ENCODE results near the gene PRRX1.

The PRRX1 gene

GRCh38 chr1:170680428-170680827 is 16.5 kb downstream of the PRRX1 start:
- ChIA-PET POLR2A (no interaction called here), CTCF (interaction anchor here (1.6 kb wide), 1 partner anchor 9 kb away, joined by 6 read pairs; no protein-coding TSS in a partner anchor)
- DNase-seq (ENCODE audit: extremely low spot score), result no peak
- TF ChIP-seq SUZ12 (IDR thresholded peaks at IDR 0.05) (no peak), HDGF (IDR thresholded peaks at IDR 0.05; ENCODE audit: borderline replicate concordance) (no peak), FOXM1 (IDR thresholded peaks at IDR 0.05; ENCODE audit: borderline replicate concordance) (no peak), ARNT (IDR thresholded peaks at IDR 0.05) (no peak), FOXA1 (IDR thresholded peaks at IDR 0.05) (no peak), BHLHE40 (IDR thresholded peaks at IDR 0.05; ENCODE audit: borderline replicate concordance) (no peak), SP1 (IDR thresholded peaks at IDR 0.05) (no peak), TARDBP (IDR thresholded peaks at IDR 0.05) (no peak), FOXK2 (IDR thresholded peaks at IDR 0.05) (no peak), L3MBTL2 (conservative IDR thresholded peaks at IDR 0.05) (no peak)

DNA sequence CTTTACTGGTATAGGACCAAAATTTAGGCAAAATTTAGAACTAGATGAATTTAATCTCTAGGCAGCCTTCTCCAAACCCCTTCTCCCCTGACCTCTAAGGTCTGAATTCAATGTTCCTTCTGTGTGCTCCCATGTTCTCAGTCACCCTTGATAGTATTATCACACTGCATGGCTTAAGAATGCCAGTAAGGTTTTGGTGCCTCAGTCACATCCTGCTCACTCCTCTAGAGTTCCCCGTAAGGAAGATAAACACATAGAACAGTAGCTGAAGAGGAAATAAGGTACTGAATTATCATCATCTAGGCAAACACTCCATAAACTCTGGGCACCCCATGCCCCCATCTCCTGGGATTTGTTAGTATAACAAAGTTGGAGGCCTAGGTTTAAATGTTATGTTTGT is 18.2 kb downstream of the PRRX1 start:
- ChIA-PET POLR2A (no interaction called here), CTCF (interaction anchor here (0.6 to 1.6 kb wide), 2 partner anchors 7 to 9 kb away, joined by 3 to 6 read pairs; no protein-coding TSS in a partner anchor)
- no peak for TF ChIP-seq ELF4 (IDR thresholded peaks at IDR 0.05)
- TF ChIP-seq SP1 (IDR thresholded peaks at IDR 0.05), result no peak
- TF ChIP-seq FOXM1 (IDR thresholded peaks at IDR 0.05; ENCODE audit: borderline replicate concordance), result no peak
- TF ChIP-seq TARDBP (IDR thresholded peaks at IDR 0.05), result no peak
- TF ChIP-seq ZNF384 (IDR thresholded peaks at IDR 0.05), result no peak
- TF ChIP-seq SUZ12 (IDR thresholded peaks at IDR 0.05), result no peak
- no peak for TF ChIP-seq HDGF (IDR thresholded peaks at IDR 0.05; ENCODE audit: borderline replicate concordance)
- TF ChIP-seq FOXK2 (IDR thresholded peaks at IDR 0.05), result no peak
- DNase-seq (ENCODE audit: extremely low spot score), result no peak

- ChIA-PET POLR2A (no interaction called here), CTCF (no interaction called here)
- no peak for DNase-seq (ENCODE audit: extremely low spot score)
- no peak for TF ChIP-seq HDGF (IDR thresholded peaks at IDR 0.05; ENCODE audit: borderline replicate concordance)
- TF ChIP-seq L3MBTL2 (conservative IDR thresholded peaks at IDR 0.05), result no peak
- TF ChIP-seq TARDBP (IDR thresholded peaks at IDR 0.05), result no peak
Measured at GRCh38 chr1:170682809-170683208, 18.9 kb downstream of the PRRX1 start.

DNA sequence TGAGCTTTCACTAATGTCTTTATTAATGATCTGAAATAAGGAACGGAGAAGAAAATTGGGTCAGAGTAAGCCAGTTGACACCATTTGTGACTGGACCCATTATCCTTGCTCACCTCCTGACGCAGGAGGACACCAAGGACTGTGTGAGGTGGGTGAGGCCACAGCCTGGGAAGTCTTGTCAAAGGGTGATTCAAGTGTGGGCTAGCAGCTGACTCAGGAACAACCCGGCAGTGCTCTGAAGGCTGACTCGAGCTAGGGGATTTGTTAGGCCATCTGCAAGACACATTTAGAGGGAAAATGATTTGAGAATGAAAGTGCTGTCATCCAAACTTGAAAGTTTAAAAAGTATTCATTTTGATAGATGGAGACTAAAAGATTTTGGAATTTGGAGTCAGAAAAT is 21.2 kb downstream of the PRRX1 start:
- POLR2A ChIA-PET, result no interaction called here
- CTCF ChIA-PET, result no interaction called here
- TF ChIP-seq FOXA1 (IDR thresholded peaks at IDR 0.05) (no peak), ELF4 (IDR thresholded peaks at IDR 0.05) (no peak)
- no peak for DNase-seq (ENCODE audit: extremely low spot score)

DNA sequence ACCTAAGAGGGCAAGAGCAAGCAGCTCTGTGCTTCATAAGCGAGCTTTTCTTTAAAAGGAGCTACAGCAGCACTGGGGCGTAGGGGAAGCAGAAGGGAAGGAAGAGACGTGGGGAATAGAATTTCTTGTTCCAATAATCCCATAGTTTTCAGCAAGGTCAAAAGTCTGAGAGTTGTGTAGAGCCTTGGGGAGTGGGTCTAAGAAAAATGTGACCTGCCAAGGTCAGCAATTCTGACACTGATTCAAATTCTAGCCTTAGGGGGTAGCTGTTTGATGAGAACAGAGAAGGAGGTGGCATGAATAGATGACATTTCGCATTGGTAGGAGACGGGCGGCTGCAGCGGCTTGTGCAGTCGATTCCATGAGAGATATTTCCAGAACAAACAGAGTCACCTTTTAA is 22.4 kb downstream of the PRRX1 start:
- TF ChIP-seq ZNF384 (IDR thresholded peaks at IDR 0.05), result no peak
- TF ChIP-seq SP1 (IDR thresholded peaks at IDR 0.05), result no peak
- no peak for TF ChIP-seq FOXA1 (IDR thresholded peaks at IDR 0.05)
- no peak for TF ChIP-seq TARDBP (IDR thresholded peaks at IDR 0.05)
- TF ChIP-seq NFRKB (IDR thresholded peaks at IDR 0.05), result no peak
- TF ChIP-seq FOXK2 (IDR thresholded peaks at IDR 0.05), result no peak
- ChIA-PET CTCF (no interaction called here), POLR2A (no interaction called here)
- DNase-seq (ENCODE audit: extremely low spot score), result no peak

GRCh38 chr1:170687621-170688020 is 23.7 kb downstream of the PRRX1 start:
- TF ChIP-seq FOXA1 (IDR thresholded peaks at IDR 0.05) (no peak), ARNT (IDR thresholded peaks at IDR 0.05) (no peak), NFRKB (IDR thresholded peaks at IDR 0.05) (no peak), TARDBP (IDR thresholded peaks at IDR 0.05) (no peak), LEF1 (IDR thresholded peaks at IDR 0.05; ENCODE audit: borderline replicate concordance) (no peak), BHLHE40 (IDR thresholded peaks at IDR 0.05; ENCODE audit: borderline replicate concordance) (no peak), ZNF384 (IDR thresholded peaks at IDR 0.05) (no peak), ELF4 (IDR thresholded peaks at IDR 0.05) (no peak), FOXM1 (IDR thresholded peaks at IDR 0.05; ENCODE audit: borderline replicate concordance) (no peak), L3MBTL2 (conservative IDR thresholded peaks at IDR 0.05) (no peak), FOXK2 (IDR thresholded peaks at IDR 0.05) (no peak), CTBP1 (IDR thresholded peaks at IDR 0.05; ENCODE audit: borderline replicate concordance) (no peak)
- TF ChIP-seq, protein P1, sequence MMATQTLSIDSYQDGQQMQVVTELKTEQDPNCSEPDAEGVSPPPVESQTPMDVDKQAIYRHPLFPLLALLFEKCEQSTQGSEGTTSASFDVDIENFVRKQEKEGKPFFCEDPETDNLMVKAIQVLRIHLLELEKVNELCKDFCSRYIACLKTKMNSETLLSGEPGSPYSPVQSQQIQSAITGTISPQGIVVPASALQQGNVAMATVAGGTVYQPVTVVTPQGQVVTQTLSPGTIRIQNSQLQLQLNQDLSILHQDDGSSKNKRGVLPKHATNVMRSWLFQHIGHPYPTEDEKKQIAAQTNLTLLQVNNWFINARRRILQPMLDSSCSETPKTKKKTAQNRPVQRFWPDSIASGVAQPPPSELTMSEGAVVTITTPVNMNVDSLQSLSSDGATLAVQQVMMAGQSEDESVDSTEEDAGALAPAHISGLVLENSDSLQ (IDR thresholded peaks at IDR 0.05), result no peak
- no peak for DNase-seq (ENCODE audit: extremely low spot score)
- ChIA-PET CTCF (no interaction called here), POLR2A (interaction anchor here (0.6 kb wide), 1 partner anchor 10 kb away, joined by 3 read pairs; no protein-coding TSS in a partner anchor)

DNA sequence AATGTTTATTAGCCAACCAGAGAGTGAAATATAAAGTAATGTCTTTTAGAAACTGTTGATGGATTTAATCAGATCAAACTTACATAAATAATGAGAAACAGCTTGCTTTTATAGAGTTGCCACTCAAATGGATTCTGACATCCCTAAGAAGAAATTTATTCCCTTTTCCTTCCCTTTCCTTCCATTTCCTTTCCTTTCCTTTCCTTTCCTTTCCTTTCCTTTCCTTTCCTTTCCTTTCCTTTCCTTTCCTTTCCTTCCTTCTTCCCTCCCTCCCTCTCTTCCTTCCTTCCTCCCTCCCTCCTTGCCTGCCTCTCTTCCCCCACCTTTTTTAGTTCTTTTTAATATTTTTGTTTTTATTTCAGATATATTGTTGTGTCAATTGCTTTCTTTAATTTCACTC is 27.3 kb downstream of the PRRX1 start:
- DNase-seq (ENCODE audit: extremely low spot score), result no peak
- POLR2A ChIA-PET, result no interaction called here
- CTCF ChIA-PET, result interaction anchor here (0.7 kb wide), 1 partner anchor 10 kb away, joined by 3 read pairs; no protein-coding TSS in a partner anchor
- TF ChIP-seq SP1 (IDR thresholded peaks at IDR 0.05) (no peak), SUZ12 (IDR thresholded peaks at IDR 0.05) (no peak)

DNA sequence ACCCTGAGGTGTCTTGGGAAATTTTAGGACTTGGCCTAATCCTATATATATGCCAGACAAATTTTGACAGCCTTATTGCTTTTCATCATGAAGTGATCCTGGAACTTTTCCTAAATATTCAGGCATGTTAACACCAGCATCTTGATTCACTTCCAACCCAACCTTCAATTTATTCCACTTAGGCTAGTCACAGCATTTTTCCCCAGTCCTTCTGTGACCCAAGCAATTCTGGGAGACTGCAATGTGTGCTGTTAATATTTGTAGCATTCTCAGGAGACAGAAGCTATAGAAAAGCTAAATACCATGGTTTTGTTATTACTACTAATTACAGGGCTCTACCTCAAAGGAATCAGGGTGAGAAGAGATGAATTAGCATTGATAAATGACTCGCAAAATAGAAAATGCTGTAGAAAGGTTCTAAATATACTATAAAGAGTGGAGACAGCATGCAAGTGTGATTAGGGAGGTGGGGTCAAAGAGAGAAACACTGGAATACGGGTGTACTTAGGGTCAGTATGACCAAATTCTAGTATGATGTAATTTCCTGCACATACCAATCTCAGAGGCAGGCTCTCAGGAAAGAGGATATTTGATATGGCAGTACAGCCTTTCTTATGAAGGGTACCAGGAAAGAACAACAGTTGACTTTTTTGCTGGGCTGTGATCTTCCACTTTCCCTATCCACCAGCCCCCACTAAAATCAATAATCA is 29.1 kb downstream of the PRRX1 start:
- no peak for TF ChIP-seq BHLHE40 (IDR thresholded peaks at IDR 0.05; ENCODE audit: borderline replicate concordance)
- no peak for TF ChIP-seq SP1 (IDR thresholded peaks at IDR 0.05)
- TF ChIP-seq FOXA1 (IDR thresholded peaks at IDR 0.05), result no peak
- TF ChIP-seq CTBP1 (IDR thresholded peaks at IDR 0.05; ENCODE audit: borderline replicate concordance), result no peak
- no peak for TF ChIP-seq TARDBP (IDR thresholded peaks at IDR 0.05)
- no peak for TF ChIP-seq FOXM1 (IDR thresholded peaks at IDR 0.05; ENCODE audit: borderline replicate concordance)
- TF ChIP-seq NFRKB (IDR thresholded peaks at IDR 0.05), result no peak
- TF ChIP-seq L3MBTL2 (conservative IDR thresholded peaks at IDR 0.05), result no peak
- TF ChIP-seq FOXK2 (IDR thresholded peaks at IDR 0.05), result no peak
- no peak for TF ChIP-seq LEF1 (IDR thresholded peaks at IDR 0.05; ENCODE audit: borderline replicate concordance)
- no peak for TF ChIP-seq SUZ12 (IDR thresholded peaks at IDR 0.05)
- no peak for TF ChIP-seq ARNT (IDR thresholded peaks at IDR 0.05)
- TF ChIP-seq ELF4 (IDR thresholded peaks at IDR 0.05), result no peak
- TF ChIP-seq HDGF (IDR thresholded peaks at IDR 0.05; ENCODE audit: borderline replicate concordance), result no peak
- TF ChIP-seq, protein P1 (IDR thresholded peaks at IDR 0.05), result no peak
- no peak for TF ChIP-seq ZNF384 (IDR thresholded peaks at IDR 0.05)
- peak; percentile 36 for DNase-seq (ENCODE audit: extremely low spot score)
- POLR2A ChIA-PET, result no interaction called here
- CTCF ChIA-PET, result no interaction called here

Measured in HEK293T (cell line).